CD14-positive monocyte (primary cell): Measurements from ENCODE around the gene NPPB. TPM values are rescaled to one million over a fixed set of nuclear protein-coding genes. Genes with fewer than 3 reads are reported as not detected.

ENCODE experiments used
- DNase-seq, 3 donors: peaks; one replicate each; pipeline ENCODE4 v3.0.0-alpha.2; 2011 to 2022
- H2AFZ ChIP-seq: 2 replicates; pipeline ENCODE4 v1.6.0; 2012; ENCODE audit warnings: mild to moderate bottlenecking, low read depth, low read length, inconsistent platforms; ENCODE audit not compliant: insufficient read depth, poor library complexity, severe bottlenecking
- H3K27ac ChIP-seq, 2 donors: 1 replicate in 1 of 2; 2 replicates in 1 of 2; pipeline ENCODE4 v1.5.1; 2012 to 2013; ENCODE audit warnings: low read length in 2 of 2, control low read depth in 1 of 2, inconsistent platforms in 1 of 2, low read depth in 1 of 2, mild to moderate bottlenecking in 1 of 2
- H3K27me3 ChIP-seq, 2 donors: one replicate each; pipeline versions ENCODE4 v1.6.0 to v1.6.1; 2011 to 2013; ENCODE audit warnings: low read length in 2 of 2; ENCODE audit not compliant: control insufficient read depth in 2 of 2, insufficient read depth in 2 of 2
- H3K36me3 ChIP-seq, 2 donors: replicated peaks in 1 of 2; 1 replicate in 1 of 2; 2 replicates in 1 of 2; pipeline versions ENCODE4 v1.5.1 to v1.6.1; 2012 to 2013; ENCODE audit warnings: low read length in 2 of 2, control low read depth in 1 of 2, inconsistent platforms in 1 of 2, mild to moderate bottlenecking in 1 of 2; ENCODE audit not compliant: insufficient read depth in 2 of 2, control insufficient read depth in 1 of 2
- H3K4me1 ChIP-seq, 2 donors: 1 replicate in 1 of 2; 2 replicates in 1 of 2; pipeline versions ENCODE4 v1.5.1 to v1.6.1; 2012 to 2013; ENCODE audit warnings: low read length in 2 of 2, control low read depth in 1 of 2, inconsistent platforms in 1 of 2, mild to moderate bottlenecking in 1 of 2, moderate library complexity in 1 of 2; ENCODE audit not compliant: insufficient read depth in 2 of 2, control insufficient read depth in 1 of 2
- H3K4me2 ChIP-seq: replicated peaks from 2 replicates; pipeline ENCODE3; 2012; ENCODE audit warnings: low read length, moderate library complexity, mild to moderate bottlenecking; ENCODE audit not compliant: poor library complexity, severe bottlenecking; ENCODE audit errors: extremely low read depth
- H3K4me3 ChIP-seq, 3 experiments: fragments of 200-600 bp in 1 of 3; sonication (generic) in 1 of 3; replicated peaks in 1 of 3; 1 replicate in 2 of 3; 2 replicates in 1 of 3; pipeline ENCODE4 v1.5.1; 2011 to 2013; ENCODE audit warnings: low read length in 3 of 3, mild to moderate bottlenecking in 3 of 3, control low read depth in 2 of 3, low read depth in 2 of 3, inconsistent platforms in 1 of 3, moderate library complexity in 1 of 3
- H3K79me2 ChIP-seq: 2 replicates; pipeline ENCODE4 v1.6.0; 2012; ENCODE audit warnings: mild to moderate bottlenecking, control low read depth, inconsistent platforms, low read length, moderate library complexity; ENCODE audit not compliant: insufficient read depth
- H3K9ac ChIP-seq: 2 replicates; pipeline ENCODE4 v1.6.0; 2017; ENCODE audit warnings: low read length, mild to moderate bottlenecking; ENCODE audit not compliant: insufficient read depth, poor library complexity, severe bottlenecking
- H3K9me3 ChIP-seq, 2 donors: replicated peaks in 1 of 2; 1 replicate in 1 of 2; 2 replicates in 1 of 2; pipeline versions ENCODE4 v1.5.1 to v1.6.1; 2012 to 2013; ENCODE audit warnings: low read length in 2 of 2, control low read depth in 1 of 2; ENCODE audit not compliant: control insufficient read depth in 1 of 2, insufficient read depth in 1 of 2
- H4K20me1 ChIP-seq: 2 replicates; pipeline ENCODE4 v1.6.0; 2012; ENCODE audit warnings: mild to moderate bottlenecking, low read length, control low read depth, moderate library complexity; ENCODE audit not compliant: insufficient read depth
- H3K27ac Mint-ChIP-seq, 7 donors: one replicate each; pipeline ENCODE4 v1.8.0; 2020; ENCODE audit warnings: mild to moderate bottlenecking in 7 of 7, mixed read lengths in 7 of 7, moderate library complexity in 6 of 7, inconsistent platforms in 2 of 7
- H3K27me3 Mint-ChIP-seq, 3 donors: one replicate each; pipeline ENCODE4 v1.8.0; 2021 to 2022; ENCODE audit warnings: low read depth in 3 of 3, mild to moderate bottlenecking in 3 of 3, mixed read lengths in 3 of 3, moderate library complexity in 3 of 3, inconsistent platforms in 1 of 3
- H3K36me3 Mint-ChIP-seq, 2 donors: one replicate each; pipeline ENCODE4 v1.8.0; 2020; ENCODE audit warnings: mixed read lengths in 2 of 2, inconsistent platforms in 1 of 2, mild to moderate bottlenecking in 1 of 2
- H3K4me1 Mint-ChIP-seq: one replicate; pipeline ENCODE4 v1.8.0; 2020; ENCODE audit warnings: mild to moderate bottlenecking, mixed read lengths
- H3K4me3 Mint-ChIP-seq, 2 donors: one replicate each; pipeline ENCODE4 v1.8.0; 2020; ENCODE audit warnings: mild to moderate bottlenecking in 2 of 2, mixed read lengths in 2 of 2, moderate library complexity in 1 of 2
- H3K9me3 Mint-ChIP-seq, 7 donors: one replicate each; pipeline ENCODE4 v1.8.0; 2020 to 2022; ENCODE audit warnings: mixed read lengths in 7 of 7, mild to moderate bottlenecking in 6 of 7, moderate library complexity in 6 of 7, inconsistent platforms in 2 of 7
- CTCF ChIP-seq: fragments of 200-600 bp; IDR thresholded peaks from one replicate; pipeline ENCODE4 v1.8.0; 2022; ENCODE audit warnings: antibody characterized with exemption, mild to moderate bottlenecking
- WGBS: methylation state at CpG from one replicate; pipeline ENCODE4 v1.1.5; 2013; ENCODE audit warnings: missing lambda C conversion rate; ENCODE audit not compliant: insufficient coverage; 5-methylcytosine and 5-hydroxymethylcytosine counted together
- intact Hi-C, 2 donors: fragments of 100-400 bp; cut with micrococcal nuclease; formaldehyde crosslinking; loops; one replicate each; pipeline versions ENCODE4 v1.15.0 to v1.15.1; 2023
- polyA plus RNA-seq, 3 donors: library from polyadenylated mRNA; depleted of rRNA in 1 of 3; unstranded in 2 of 3; stranded (reverse) in 1 of 3; fragments of 300-500 nt in 2 of 3; fragments of >200 nt in 1 of 3; fragmentation: Illumina TruSeq in 2 of 3; gene quantifications; 1 replicate in 2 of 3; 2 replicates in 1 of 3; pipeline ENCODE4 v1.2.3, GENCODE V29; 2012 to 2021

Gene NPPB
- polyA plus RNA-seq, 3 donors = not detected

GRCh38 chr1:11893907-11894251, 35.1 kb upstream of the NPPB start:
- no peaks in the 10 kb centered on the region for H3K36me3 ChIP-seq
- peak overlapping the region in 1 of 7 donors; percentile 53 for H3K27ac Mint-ChIP-seq
- no peak overlapping the region for H3K27ac ChIP-seq
- intact Hi-C loops = loop anchor here (1.0 to 2.0 kb wide), 2 partner anchors 55 to 56 kb away; no protein-coding TSS in a partner anchor
- H3K9ac ChIP-seq = no peak overlapping the region
- H3K4me2 ChIP-seq = no peak overlapping the region
- H3K4me1 ChIP-seq = peaks cover 10% of the 10 kb centered on the region in 2 donors
- H4K20me1 ChIP-seq = no peaks in the 10 kb centered on the region
- DNase-seq = peak; percentile 42 to 60 (median 60)
- peaks cover 31 to 35% (median 32%) of the 10 kb centered on the region in 3 donors for H3K27me3 Mint-ChIP-seq
- peaks cover 0 to 11% (median 0%) of the 10 kb centered on the region in 7 donors for H3K9me3 Mint-ChIP-seq
- H3K27me3 ChIP-seq = peaks cover 8 to 23% of the 10 kb centered on the region in 2 donors
- H3K4me3 ChIP-seq = no peak overlapping the region
- peaks cover 0 to 5% of the 10 kb centered on the region in 2 donors for H3K9me3 ChIP-seq
- H3K79me2 ChIP-seq = no peaks in the 10 kb centered on the region
- no peak overlapping the region for H2AFZ ChIP-seq
- no CpG with 5 or more reads among the region's 5 CpGs for WGBS
- no peak overlapping the region for H3K4me3 Mint-ChIP-seq
- peak; percentile 91 for TF ChIP-seq CTCF
- H3K36me3 Mint-ChIP-seq = no peaks in the 10 kb centered on the region
- peaks cover 12% of the 10 kb centered on the region for H3K4me1 Mint-ChIP-seq

GRCh38 chr1:11891433-11892186, 32.9 kb upstream of the NPPB start:
- no peak for TF ChIP-seq CTCF
- peaks cover 0 to 4% (median 0%) of the 10 kb centered on the region in 7 donors for H3K9me3 Mint-ChIP-seq
- Histone ChIP-seq H4K20me1 (no peaks in the 10 kb centered on the region), H3K36me3 (no peaks in the 10 kb centered on the region), H3K9me3 (no peaks in the 10 kb centered on the region), H3K27ac (no peak overlapping the region), H3K9ac (no peak overlapping the region), H3K4me2 (no peak overlapping the region), H3K4me3 (no peak overlapping the region), H3K79me2 (no peaks in the 10 kb centered on the region), H2AFZ (no peak overlapping the region), H3K27me3 (peaks cover 0 to 4% of the 10 kb centered on the region in 2 donors), H3K4me1 (peaks cover 10% of the 10 kb centered on the region in 2 donors)
- WGBS = 93% methylated on average over 3 of the region's 6 CpGs
- no peak overlapping the region for H3K27ac Mint-ChIP-seq
- no peak overlapping the region for H3K4me3 Mint-ChIP-seq
- peaks cover 9 to 14% (median 11%) of the 10 kb centered on the region in 3 donors for H3K27me3 Mint-ChIP-seq
- no peaks in the 10 kb centered on the region for H3K36me3 Mint-ChIP-seq
- DNase-seq = no peak
- intact Hi-C loops = loop anchor here in 1 of 2 donors (2.0 kb wide), 1 partner anchor 53 kb away; no protein-coding TSS in a partner anchor
- peaks cover 12% of the 10 kb centered on the region for H3K4me1 Mint-ChIP-seq
